NCI-H510A (cell line): ENCODE data around the gene MBP.

Experiments used
- DNase-seq: peaks from one replicate; lab custom pipeline; 2025; lab: John Stamatoyannopoulos, UW

MBP gene

DNA sequence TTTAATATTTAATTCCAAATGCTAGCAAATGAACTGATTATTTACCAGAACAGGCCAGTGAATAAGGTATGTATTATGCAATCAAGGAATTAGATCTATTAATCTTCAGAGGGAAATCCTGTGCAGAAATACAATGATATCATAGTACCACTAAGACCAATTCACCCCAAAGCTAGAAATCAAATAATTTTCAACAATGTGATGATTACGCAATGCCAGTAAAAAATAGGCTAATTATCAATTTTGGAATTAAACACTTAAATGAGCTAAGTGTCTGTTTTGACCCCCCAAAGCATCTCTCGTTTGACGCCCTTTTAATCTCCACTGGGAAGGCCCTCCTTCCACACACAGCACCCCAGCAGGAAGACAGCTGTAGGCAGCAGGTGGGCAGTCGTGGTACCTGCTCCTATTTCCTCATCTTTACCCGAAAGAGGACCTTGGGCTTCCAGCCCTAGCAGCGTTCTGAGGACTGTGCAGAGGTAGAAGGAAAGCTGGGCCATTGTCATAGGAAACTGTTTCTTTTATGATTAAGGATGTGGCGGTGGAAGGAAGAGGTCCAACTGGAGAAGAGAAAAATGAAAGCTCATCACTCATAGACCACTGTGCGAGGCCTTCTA, 84.7 kb downstream of the MBP start:
- DNase-seq, result no peak

DNA sequence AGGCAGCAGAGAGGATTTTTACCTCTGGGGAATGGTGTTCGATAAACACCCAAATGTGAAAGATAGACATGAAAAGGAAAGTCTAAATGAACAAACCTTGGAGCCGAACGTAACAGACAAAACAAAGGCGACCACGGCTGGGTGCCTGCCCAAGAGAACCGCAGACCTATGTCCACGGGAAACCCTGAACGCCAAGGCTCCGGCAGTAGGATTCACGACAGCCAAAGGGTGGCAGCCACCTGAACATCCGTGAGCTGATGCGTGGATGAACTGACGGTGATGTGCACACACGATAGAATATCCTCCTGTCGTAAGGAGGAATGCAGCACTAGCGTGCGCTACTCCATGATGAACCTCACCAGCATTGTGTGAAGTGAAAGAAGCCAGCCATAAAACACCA, 85.6 kb downstream of the MBP start:
- no peak for DNase-seq

DNA sequence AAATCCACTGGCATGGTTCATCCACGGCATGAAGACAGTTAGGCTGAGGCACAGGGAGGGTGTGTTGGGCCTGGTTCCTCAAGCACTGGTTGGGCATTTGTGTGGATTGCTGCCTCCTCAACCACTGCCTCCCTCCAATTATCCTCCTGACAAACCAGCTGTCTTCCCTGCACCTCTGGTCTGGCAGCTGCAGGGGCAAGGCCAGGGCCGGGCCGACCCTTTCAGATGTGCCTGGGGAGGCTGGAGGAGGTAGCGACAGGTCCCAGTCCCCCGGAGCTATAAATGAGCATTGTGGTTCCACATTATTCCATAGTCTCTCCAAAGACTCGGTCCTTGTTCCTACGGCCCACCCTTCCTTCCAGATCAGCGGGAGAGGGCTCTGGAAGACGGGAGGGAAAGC, 86.2 kb downstream of the MBP start:
- DNase-seq, result no peak

DNA sequence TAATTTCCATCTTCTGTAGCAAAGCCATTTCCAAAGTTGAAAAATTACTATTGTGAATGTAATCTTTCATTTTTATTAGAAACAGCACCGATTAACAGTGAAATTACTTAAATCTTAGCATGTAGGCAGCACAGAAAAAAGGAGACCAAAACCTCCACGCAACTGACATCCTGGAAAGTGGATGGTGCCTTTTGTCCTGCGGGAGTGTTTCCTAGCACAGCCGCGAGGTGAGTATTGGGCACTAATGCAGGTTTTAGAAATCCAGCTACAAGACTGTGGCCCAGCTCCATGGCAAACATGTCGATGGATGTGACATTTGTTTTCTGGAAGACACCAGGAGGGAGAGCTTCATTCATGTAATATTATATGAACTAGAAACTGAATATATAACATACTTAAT, 86.9 kb downstream of the MBP start:
- DNase-seq, result no peak

DNA sequence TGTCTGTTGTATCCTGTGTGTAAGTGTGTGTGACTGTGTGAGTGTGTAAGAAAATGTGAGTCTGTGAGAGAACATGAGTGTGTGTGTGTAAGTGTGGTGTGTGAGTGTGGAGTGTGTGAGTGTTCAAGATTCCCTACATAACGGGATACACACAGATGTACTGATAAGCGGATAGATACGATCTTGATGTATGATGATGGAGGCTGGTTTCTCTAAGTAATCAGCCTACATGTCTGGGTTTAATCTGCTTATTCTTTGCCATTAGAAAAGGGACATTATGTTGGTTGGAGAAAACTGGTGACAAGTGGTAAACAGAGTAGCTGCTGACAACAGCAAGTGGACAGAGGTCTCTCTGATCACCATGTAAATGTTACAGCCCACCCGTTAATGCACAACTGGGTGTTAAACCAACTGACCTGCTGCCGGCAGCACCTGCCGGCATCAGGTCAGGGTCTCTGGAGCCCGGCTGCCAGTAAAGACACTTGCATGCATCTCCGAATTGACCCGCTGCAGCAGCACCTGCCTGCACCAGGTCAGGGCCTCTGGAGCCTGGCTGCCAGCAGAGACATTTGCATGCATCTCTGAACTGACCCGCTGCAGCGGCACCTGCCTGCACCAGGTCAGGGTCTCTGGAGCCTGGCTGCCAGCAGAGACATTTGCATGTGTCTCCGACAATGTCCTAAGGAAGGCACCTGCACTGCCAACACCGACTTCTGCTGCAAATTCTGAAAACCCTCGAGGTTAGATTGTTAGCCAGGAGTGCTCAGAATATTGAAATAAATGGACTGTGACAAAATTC, 87.5 kb downstream of the MBP start:
- no peak for DNase-seq

DNA sequence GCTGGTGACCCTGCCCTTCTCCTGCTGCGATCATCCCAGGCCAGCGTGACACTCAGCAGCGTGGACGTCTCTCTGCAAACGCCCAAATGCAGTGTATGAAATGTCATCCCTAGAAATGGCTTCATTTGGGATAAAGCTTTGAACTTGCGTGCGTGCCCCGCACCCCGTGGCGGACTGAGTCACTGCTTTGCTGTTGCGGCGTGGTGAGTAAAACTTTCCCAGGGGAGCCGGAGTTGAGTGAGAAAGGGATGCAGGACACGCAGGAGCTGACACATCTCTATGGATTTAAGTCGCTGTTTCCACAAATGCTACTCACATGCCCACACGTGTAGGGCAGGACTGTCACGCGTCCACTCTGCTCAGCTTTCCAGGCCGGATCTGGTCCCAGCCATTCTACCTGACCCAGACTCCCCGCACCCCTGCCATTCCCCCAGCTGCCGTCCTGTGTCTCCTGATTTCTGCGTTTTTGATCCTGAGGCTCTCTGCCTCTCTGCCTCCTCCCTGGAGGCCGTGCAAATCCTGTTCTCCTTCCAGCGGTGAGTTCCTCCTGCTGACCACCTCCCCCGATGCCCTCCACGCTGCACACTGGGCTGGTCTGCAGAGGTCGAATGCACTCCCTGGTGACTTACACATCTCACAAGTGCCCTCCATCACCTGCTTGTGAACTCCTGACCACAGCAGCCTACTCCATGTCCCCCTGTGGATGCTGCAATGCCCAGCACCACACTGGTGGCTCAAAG, 88.9 kb downstream of the MBP start:
- no peak for DNase-seq

DNA sequence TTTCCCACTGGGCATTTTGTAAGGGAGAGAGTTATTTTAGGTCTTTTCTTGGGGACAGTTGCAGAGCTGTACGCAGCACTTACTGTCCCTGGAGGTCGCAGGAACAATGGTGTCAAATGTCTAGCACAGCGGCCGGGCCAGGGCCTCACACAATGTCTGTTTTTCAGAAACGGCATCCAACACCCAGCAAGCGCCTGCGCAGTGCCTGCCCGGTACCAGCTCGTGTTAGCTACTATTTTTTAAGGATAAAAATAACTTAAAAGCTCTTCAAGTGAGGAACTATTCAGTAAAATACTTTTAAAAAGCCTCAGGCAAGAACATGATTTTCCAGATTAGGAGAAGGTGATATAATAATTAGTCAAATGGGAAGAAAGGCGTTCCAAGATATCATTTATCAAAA, 90.0 kb downstream of the MBP start:
- DNase-seq, result no peak

DNA sequence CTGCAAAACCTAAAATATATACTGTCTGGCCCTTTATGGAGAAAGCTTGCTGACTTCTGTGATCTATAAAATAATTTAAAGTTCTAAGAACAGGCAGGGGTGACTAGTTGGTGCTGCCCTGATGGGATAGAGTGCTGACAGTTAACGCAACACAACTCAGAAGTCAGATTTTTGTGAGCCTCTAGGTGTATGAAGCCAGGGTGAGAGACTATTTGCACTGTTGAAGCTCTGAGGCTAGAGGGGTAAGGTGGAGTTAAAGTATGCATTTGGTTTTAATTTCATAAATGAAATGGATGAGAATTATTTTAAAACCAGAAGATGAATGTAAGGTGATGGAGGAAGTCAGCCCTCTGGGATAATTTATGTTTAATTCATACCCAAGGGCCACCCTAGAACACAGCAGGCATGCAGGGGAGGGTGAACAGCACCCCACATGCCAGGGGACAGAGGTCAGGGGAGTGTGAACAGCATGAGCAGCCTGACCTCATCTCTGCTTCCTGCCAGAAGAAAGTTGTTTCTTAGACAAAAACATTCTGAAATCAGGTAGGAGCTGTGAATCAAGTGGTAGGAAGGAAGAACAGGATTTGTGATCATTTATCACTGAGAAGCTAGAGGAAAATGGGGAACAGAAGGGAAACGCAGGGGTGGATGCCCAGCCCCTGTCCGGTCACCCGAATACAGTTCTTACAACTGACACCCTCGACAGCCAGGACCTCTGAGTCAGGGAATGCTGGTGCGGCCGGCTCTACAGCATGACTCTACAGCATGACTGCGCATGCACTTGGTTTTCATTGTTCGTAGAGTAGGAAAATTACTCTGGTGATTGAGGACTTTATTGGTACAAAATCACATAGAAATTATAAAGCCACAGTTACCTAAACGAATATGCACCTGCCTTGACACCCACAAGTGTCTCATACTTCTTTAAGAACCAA, 93.1 kb downstream of the MBP start:
- no peak for DNase-seq

DNA sequence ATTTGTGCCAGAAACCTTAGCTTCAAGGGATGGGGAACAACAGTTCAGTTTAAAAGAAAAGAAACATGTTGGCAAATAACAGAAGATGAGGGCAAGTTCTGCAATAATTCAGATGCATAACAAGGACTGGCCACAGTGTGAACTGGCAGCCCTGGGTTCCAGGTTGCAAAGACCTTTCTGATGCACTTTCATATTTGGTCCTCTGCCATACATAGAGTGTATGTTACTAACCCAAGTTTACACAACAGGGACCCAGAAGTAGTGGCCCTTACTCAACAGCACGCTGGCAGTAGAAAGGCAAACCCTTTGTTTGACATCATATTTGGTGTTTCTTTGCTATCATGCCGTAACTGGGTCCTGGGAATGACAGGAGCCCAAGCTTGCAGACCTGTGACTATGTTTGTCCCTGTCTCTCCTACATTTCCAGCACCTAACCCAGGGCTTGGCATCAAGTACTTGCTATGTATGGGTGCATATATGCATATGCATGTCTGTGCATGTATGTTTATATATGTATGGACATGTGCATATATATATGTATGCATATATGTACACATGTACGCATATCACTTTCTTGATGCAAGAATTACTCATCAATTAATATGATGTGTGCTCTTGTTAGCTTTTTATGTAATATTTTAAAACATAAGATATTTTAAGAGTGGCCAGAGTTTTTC, 94.3 kb downstream of the MBP start:
- DNase-seq, result no peak

DNA sequence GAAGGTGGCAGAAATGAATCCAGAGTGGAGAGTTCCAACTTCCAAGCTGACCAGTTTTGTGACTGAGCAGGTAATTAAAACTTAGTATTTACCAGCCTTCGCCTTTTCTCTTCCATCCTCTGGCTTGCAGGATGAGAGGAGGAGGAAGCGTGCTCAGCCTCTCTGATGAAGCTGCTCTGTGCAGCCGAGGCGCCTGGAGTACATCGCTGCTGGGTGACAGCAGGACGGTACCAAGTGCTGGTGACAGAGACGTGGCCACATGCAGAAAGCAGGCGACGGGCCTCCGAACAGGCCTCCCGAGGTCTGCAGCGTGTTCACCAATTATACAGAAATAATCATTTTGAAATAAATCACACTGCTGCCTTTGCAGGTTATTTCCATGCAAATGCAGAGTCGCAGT, 95.0 kb downstream of the MBP start:
- no peak for DNase-seq

DNA sequence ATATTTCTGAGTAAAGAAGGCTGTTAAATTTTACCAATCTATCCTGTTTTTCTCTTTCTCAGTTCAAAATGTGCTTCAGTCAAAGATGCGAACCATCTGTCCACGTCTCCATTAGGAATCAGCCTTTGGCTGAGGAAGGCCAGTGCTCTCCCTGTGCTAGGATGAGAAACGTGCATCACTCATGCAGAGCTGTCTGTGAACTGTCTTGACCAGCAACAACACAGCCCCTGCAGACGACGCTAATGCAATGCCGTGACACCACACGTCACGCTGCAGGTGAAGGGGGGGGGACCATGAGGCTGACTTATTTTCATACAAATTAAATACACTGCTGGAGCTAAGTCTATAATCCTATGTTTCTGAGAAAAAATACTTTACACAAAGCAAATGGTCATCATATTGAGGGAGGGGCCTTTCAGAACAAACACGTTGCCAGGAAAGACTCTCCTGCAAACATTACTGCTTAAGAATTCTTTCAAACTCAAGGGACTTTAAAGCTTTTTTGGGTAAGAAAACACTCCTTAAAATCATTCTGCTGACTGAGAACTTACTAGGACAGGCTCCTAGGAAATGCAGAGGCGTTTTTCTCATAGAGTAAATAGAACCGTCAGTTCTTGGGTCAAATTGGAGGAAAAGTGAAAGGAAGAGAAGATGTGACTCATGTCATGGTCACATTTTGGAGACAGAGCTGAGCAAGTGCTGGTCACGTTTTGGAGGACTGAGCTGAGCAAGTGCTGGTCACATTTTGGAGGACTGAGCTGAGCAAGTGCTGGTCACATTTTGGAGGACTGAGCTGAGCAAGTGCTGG, 97.0 kb downstream of the MBP start:
- no peak for DNase-seq

DNA sequence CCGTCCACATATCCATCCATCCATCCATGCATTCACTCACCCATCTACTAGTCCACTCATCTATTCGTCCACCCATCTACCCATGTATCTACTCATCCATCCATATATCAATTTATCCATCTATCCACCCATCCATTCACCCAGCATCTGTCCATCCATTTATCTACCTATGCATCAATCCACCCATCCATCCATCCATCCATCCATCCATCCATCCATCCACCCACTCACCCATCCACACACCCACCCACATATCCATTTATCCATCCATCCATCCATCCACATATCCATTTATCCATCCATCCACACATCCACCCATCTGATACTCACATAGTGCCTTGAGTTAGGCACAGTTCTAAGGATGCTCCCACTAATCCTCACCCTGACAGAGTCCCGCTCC, 99.0 kb downstream of the MBP start:
- no peak for DNase-seq

DNA sequence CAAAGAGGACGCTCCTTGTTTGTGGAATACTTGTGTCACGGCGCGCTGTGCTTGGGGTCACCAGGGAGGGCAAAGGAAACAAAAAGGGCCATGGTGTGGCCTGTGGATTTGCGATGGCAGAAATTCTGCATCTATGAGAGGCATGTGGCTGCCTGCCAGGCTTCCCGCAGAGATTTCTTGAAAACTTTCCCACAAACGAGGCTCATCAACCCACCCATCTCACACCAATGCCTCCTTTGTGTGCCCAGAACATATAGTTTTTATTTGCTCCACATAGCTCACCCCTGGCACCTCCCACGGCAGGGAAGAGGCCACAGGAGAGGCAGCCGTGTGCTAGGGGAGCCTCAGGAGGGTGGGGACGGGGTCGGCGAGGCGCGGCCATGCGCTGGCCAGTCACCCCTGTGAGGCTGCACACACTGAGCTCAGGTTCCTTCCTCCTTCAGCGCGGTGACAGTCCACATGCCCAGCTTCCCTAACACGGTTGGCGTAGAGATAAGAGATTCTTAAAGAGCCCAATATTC, 100.3 kb downstream of the MBP start:
- no peak for DNase-seq

DNA sequence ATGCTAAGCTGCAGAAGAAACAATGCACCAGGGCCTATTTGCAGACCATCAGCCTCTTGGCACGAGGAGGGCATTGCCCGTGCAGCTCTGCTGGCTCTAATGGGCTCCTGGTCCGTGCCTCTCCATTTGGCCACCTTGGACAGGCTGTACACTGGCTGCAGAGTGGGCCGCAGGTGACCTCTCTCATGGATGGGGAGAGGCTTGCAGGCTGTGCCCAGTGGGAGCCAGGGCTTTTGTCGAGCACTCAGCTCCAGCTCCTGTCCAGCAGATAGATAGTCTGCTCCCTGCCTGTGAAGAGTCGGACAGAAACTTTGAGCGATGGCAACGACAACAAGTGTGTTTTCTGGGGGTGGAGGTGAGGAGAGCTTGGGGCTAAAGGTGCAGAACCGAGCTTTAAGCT, 100.9 kb downstream of the MBP start:
- no peak for DNase-seq

DNA sequence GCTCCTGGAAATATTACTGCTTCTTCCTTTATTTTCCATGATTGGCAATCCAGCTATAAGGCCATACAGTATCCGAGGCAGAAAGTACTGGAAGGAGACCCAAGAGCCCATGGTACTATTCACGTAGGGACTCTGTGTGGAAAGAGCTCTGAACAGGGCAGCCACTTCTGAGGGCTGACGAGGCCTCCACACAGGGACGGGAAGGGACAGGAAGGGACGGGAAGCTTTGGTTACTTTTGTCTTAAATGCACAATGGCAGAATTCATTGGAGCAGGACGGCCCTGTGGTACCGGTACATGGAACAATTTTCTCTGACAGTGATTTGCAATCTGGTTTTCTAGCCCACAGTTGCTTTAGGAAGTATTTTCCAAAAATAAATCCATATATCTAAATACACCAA, 102.4 kb downstream of the MBP start:
- no peak for DNase-seq

DNA sequence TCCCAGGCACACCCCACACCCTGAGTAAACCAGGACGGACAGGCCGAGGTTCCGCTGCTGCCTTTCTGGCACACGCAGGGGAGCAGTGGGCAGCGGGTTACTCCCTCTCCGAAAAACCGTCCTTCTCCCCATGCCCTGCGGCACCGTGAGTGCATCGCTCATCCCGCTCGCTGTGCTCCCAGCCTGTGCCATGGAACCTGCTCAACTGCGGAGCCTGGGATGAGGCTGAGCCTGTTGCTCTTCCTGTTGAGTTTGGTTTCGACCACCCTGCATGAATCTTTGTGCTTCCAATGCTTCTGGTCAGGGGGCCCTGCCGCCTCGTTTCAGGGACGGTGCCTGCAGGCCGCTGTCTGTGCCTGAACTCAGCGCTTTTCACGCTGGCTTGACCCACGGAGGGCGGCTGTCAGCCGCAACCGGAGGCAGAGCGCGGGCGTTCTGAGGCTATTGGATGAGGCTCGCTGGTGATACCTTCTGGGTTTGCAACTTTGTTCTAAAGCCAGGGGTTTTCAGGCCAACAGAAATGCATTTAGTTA, 106.7 kb downstream of the MBP start:
- no peak for DNase-seq

DNA sequence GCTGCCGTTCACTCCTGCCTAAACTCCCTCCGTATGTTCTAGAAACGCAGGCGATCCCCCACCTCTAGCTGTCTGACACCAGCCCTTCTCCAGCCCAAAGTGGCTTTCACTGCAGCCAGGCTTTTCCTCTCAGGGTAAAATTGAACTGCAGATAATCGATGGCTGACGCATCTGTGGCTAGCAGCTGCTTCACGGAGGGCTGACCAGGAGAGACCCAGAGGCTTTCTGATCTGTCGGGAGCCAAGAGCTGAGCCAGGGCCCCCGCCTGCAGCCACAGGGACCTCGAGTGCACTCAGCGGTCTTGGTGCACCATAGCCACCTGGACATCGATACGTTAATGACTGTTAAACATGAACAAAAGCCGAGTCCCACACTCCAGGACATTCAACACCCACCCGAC, 107.5 kb downstream of the MBP start:
- DNase-seq, result no peak

DNA sequence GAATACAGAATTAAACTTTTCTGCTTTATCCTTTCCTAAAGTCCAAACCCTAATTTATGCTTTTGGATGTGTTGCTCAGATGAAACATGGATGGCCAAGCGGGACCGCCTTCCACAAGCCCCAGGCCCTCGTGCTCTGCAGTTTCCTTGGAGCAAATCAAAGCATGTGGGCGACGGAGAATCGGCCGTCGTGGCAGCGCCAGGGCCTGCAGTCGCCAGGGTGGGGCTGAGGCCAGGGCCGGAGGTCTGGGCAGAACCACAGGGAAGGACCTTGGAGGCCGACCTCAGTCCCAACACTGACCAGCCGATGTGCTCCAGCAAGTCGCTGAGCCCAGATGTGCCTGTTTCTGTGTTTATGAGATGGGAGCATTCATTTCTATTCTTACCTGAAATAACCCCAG, 108.1 kb downstream of the MBP start:
- DNase-seq, result no peak

DNA sequence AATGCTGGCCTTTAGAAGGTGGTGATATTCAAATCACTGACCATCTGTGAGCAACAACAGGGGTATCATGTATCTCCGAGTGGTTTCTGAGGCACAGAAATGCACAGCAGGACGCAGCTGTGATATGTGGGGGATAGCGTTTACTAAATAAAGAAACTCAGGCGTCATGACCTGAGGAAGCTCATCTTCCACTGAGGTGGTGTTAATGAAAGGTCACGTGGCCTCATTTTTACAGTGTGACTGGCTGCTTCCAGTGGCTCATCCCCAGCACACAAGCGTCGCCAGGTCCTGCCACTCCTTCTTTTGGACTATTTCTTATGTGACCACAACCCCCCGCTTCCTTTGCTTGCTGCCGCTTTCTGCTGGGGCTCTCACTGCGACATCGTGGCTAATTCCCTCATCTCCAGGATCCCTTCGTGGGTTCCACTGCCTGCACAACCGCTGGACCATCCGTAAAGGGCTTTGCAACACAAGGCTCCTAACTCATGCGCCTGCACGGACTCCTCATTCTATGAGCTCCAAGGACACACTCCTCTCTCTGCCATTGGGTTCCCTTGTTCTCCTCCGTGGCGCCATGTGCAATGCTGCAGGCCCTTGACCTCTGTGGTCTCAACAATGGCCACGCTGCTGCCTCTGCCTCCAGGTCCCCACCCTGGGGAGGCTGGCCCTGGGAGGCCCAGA, 109.3 kb downstream of the MBP start:
- DNase-seq, result no peak

DNA sequence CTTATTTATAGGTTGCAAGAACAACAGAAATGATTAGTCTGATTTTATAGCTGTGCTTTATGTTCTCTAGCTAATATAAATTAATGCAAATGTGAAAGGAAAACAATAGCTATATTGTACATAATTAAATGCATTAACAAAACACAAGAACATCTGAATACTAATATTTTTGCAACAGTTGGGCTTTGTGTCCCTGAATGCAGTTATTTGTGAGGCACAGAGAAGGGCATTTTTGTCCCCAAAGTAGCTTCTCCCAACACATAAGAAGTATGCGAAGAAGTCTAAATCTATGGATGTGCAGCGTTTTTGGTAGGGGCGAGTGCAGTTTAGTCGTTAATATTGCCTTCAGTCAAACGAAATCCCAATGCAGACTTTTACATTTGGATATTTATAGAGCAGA, 110.0 kb downstream of the MBP start:
- DNase-seq, result no peak
